ENCODE data around the gene LAMTOR4. TPM values are rescaled to one million over a fixed set of nuclear protein-coding genes. Genes with fewer than 3 reads are reported as not detected.

LAMTOR4 gene
- total and polyA plus RNA-seq, 2 of the 13 experiments (the other 11 are each of a cell fraction or from before 2014, with no cell fraction given) = 115 to 118 TPM

- Histone ChIP-seq H3K27me3 (ENCODE audit: control insufficient read depth in 1 of 2, insufficient read depth in 2 of 2, low read length in 2 of 2) (no peaks in the 10 kb centered on the region), H4K20me1 (ENCODE audit: insufficient read depth, low read length) (no peaks in the 10 kb centered on the region; the same call in 1 of the 2 replicates), H3K4me1 (ENCODE audit: insufficient read depth, low read length) (peaks cover 22% of the 10 kb centered on the region), H3K4me3 (replicated peaks in 1 of 3; ENCODE audit: insufficient read depth in 1 of 3, low read depth in 2 of 3, low read length in 3 of 3) (peak overlapping the region; percentile 85 to 99 (median 86)), H3K9me3 (ENCODE audit: low read length) (no peaks in the 10 kb centered on the region), H3K27ac (ENCODE audit: extremely low read length, insufficient read depth, low read length) (peak overlapping the region; percentile 95), H3K36me3 (replicated peaks in 1 of 2; ENCODE audit: control insufficient read depth in 1 of 2, insufficient read depth in 2 of 2, low read length in 2 of 2) (peaks cover 29 to 40% of the 10 kb centered on the region in 2 experiments), H3K79me2 (ENCODE audit: insufficient read depth, low read length) (peaks cover 23% of the 10 kb centered on the region), H3K4me2 (ENCODE audit: low read depth, low read length) (peak overlapping the region; percentile 85), H3K9ac (ENCODE audit: insufficient read depth, low read depth, low read length) (peak overlapping the region; percentile 92), H2AFZ (ENCODE audit: low read length) (no peak overlapping the region)
- POLR2A ChIA-PET = interaction anchor here (0.7 to 3.5 kb wide), 20 partner anchors 9 to 344 kb away, joined by 3 to 48 read pairs (median 9); partner anchors contain the start of genes AZGP1, CNPY4, COPS6 and LAMTOR4
- in situ Hi-C loops (cut with HindIII; ENCODE audit: extremely low pct_ligation_motif_present, low pct_unique_long_range_greater_than_20kb) = no loop called here
- DNase-seq (ENCODE audit: low spot score) (peak; percentile 89), ATAC-seq (peak; percentile 87), FAIRE-seq (peak; percentile 43)
- WGBS (ENCODE audit: low lambda C conversion rate) = under 1% methylated on average over 28 of the region's 61 CpGs
- TSS peak; percentile 1 for BruUV-seq (replicated peaks)
- intact Hi-C loops (cut with micrococcal nuclease; ENCODE audit: unreplicated experiment) = loop anchor here (2.0 kb wide), 1 partner anchor 18 kb away; the partner anchor contains the start of genes CNPY4 and TAF6
- CTCF ChIA-PET (ENCODE audit: low intra/inter-chr PET ratio, low total read pairs) = no interaction called here
- peak; percentile 77 for TF ChIP-seq KMT2B (CRISPR knock-in tag; IDR thresholded peaks at IDR 0.05)
- peak; percentile 99 for TF ChIP-seq FOXK2 (IDR thresholded peaks at IDR 0.05)
- TF ChIP-seq RAD51 (IDR thresholded peaks at IDR 0.05; ENCODE audit: borderline replicate concordance) = no peak
- TF ChIP-seq AGO1 (IDR thresholded peaks at IDR 0.05; ENCODE audit: low read depth, low read length, poor library complexity, severe bottlenecking) = no peak
- peak; percentile 88 for TF ChIP-seq HNRNPUL1 (IDR thresholded peaks at IDR 0.05; ENCODE audit: low read depth, low read length)
- TF ChIP-seq ZFP36L1 (CRISPR knock-in tag; IDR thresholded peaks at IDR 0.05) = no peak
- no peak for TF ChIP-seq ZNF354B (CRISPR knock-in tag; IDR thresholded peaks at IDR 0.05)
- TF ChIP-seq, protein P1, sequence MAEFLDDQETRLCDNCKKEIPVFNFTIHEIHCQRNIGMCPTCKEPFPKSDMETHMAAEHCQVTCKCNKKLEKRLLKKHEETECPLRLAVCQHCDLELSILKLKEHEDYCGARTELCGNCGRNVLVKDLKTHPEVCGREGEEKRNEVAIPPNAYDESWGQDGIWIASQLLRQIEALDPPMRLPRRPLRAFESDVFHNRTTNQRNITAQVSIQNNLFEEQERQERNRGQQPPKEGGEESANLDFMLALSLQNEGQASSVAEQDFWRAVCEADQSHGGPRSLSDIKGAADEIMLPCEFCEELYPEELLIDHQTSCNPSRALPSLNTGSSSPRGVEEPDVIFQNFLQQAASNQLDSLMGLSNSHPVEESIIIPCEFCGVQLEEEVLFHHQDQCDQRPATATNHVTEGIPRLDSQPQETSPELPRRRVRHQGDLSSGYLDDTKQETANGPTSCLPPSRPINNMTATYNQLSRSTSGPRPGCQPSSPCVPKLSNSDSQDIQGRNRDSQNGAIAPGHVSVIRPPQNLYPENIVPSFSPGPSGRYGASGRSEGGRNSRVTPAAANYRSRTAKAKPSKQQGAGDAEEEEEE (CRISPR knock-in tag; IDR thresholded peaks at IDR 0.05; ENCODE audit: borderline replicate concordance) = peak; percentile 77; the same call in 1 of the 2 replicates
- TF ChIP-seq, protein P2, sequence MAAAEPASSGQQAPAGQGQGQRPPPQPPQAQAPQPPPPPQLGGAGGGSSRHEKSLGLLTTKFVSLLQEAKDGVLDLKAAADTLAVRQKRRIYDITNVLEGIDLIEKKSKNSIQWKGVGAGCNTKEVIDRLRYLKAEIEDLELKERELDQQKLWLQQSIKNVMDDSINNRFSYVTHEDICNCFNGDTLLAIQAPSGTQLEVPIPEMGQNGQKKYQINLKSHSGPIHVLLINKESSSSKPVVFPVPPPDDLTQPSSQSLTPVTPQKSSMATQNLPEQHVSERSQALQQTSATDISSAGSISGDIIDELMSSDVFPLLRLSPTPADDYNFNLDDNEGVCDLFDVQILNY (CRISPR knock-in tag; conservative IDR thresholded peaks at IDR 0.05) = peak; percentile 91
- TF ChIP-seq NFYB (CRISPR knock-in tag; IDR thresholded peaks at IDR 0.05) = peak; percentile 86
- TF ChIP-seq, protein P3, sequence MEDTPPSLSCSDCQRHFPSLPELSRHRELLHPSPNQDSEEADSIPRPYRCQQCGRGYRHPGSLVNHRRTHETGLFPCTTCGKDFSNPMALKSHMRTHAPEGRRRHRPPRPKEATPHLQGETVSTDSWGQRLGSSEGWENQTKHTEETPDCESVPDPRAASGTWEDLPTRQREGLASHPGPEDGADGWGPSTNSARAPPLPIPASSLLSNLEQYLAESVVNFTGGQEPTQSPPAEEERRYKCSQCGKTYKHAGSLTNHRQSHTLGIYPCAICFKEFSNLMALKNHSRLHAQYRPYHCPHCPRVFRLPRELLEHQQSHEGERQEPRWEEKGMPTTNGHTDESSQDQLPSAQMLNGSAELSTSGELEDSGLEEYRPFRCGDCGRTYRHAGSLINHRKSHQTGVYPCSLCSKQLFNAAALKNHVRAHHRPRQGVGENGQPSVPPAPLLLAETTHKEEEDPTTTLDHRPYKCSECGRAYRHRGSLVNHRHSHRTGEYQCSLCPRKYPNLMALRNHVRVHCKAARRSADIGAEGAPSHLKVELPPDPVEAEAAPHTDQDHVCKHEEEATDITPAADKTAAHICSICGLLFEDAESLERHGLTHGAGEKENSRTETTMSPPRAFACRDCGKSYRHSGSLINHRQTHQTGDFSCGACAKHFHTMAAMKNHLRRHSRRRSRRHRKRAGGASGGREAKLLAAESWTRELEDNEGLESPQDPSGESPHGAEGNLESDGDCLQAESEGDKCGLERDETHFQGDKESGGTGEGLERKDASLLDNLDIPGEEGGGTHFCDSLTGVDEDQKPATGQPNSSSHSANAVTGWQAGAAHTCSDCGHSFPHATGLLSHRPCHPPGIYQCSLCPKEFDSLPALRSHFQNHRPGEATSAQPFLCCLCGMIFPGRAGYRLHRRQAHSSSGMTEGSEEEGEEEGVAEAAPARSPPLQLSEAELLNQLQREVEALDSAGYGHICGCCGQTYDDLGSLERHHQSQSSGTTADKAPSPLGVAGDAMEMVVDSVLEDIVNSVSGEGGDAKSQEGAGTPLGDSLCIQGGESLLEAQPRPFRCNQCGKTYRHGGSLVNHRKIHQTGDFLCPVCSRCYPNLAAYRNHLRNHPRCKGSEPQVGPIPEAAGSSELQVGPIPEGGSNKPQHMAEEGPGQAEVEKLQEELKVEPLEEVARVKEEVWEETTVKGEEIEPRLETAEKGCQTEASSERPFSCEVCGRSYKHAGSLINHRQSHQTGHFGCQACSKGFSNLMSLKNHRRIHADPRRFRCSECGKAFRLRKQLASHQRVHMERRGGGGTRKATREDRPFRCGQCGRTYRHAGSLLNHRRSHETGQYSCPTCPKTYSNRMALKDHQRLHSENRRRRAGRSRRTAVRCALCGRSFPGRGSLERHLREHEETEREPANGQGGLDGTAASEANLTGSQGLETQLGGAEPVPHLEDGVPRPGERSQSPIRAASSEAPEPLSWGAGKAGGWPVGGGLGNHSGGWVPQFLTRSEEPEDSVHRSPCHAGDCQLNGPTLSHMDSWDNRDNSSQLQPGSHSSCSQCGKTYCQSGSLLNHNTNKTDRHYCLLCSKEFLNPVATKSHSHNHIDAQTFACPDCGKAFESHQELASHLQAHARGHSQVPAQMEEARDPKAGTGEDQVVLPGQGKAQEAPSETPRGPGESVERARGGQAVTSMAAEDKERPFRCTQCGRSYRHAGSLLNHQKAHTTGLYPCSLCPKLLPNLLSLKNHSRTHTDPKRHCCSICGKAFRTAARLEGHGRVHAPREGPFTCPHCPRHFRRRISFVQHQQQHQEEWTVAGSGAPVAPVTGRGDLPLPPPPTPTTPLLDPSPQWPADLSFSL (CRISPR knock-in tag; IDR thresholded peaks at IDR 0.05) = no peak
- peak; percentile 65; the same call in 1 of the 2 replicates for TF ChIP-seq ZNF558 (CRISPR knock-in tag; IDR thresholded peaks at IDR 0.05; ENCODE audit: borderline replicate concordance)
- TF ChIP-seq, protein P4, sequence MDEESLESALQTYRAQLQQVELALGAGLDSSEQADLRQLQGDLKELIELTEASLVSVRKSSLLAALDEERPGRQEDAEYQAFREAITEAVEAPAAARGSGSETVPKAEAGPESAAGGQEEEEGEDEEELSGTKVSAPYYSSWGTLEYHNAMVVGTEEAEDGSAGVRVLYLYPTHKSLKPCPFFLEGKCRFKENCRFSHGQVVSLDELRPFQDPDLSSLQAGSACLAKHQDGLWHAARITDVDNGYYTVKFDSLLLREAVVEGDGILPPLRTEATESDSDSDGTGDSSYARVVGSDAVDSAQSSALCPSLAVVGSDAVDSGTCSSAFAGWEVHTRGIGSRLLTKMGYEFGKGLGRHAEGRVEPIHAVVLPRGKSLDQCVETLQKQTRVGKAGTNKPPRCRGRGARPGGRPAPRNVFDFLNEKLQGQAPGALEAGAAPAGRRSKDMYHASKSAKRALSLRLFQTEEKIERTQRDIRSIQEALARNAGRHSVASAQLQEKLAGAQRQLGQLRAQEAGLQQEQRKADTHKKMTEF (CRISPR knock-in tag; IDR thresholded peaks at IDR 0.05) = peak; percentile 91
These were observed 48.2 kb upstream of the LAMTOR4 start for GRCh38 chr7:100100420-100101015.
